PC-3 (cell line): ENCODE results near the gene CPLANE1. TPM values are rescaled to one million over a fixed set of nuclear protein-coding genes. Genes with fewer than 3 reads are reported as not detected.

Source experiments
- ATAC-seq: fragments of 200-7000 bp; cut with Tn5 transposase; 2 replicates; pipeline ENCODE4 v1.9.1; 2020; ENCODE audit warnings: mild to moderate bottlenecking, moderate library complexity
- BruUV-seq: library from RNA; stranded (reverse); fragments of 400-500 nt; replicated peaks from 2 replicates; lab custom pipeline; 2021; lab: Mats Ljungman, UMichigan
- CTCF ChIA-PET: fragments of 300-600 bp; sonication (Branson Sonifier 250); formaldehyde crosslinking; loops from one replicate; lab custom pipeline; 2022; ENCODE audit warnings: antibody characterized with exemption; lab: Charles Lee
- POLR2A ChIA-PET: fragments of 300-600 bp; sonication (Branson Sonifier 250); formaldehyde crosslinking; loops from one replicate; lab custom pipeline; 2022; ENCODE audit warnings: antibody characterized with exemption; ENCODE audit not compliant: unreplicated experiment; lab: Charles Lee
- DNase-seq: peaks from one replicate; pipeline ENCODE4 v3.0.0-alpha.2; 2015
- H2AFZ ChIP-seq: fragments of 300-600 bp; sonication (generic); 2 replicates; pipeline ENCODE4 v1.6.0; 2016; ENCODE audit warnings: antibody characterized with exemption, low read length
- H3F3A ChIP-seq: fragments of 300-600 bp; sonication (generic); one replicate; pipeline ENCODE4 v1.6.0; 2017; ENCODE audit warnings: antibody characterized with exemption, low read length, control low read depth, mild to moderate bottlenecking; ENCODE audit not compliant: unreplicated experiment
- H3K27ac ChIP-seq: fragments of 300-600 bp; sonication (generic); 2 replicates; pipeline ENCODE4 v1.5.1; 2016; ENCODE audit warnings: mild to moderate bottlenecking, low read length
- H3K27me3 ChIP-seq: fragments of 300-600 bp; sonication (generic); 2 replicates; pipeline ENCODE4 v1.6.1; 2016; ENCODE audit warnings: low read length, mixed read lengths
- H3K36me3 ChIP-seq: fragments of 300-600 bp; sonication (generic); 2 replicates; pipeline ENCODE4 v1.6.1; 2016; ENCODE audit warnings: low read depth, mixed run types, low read length, mixed read lengths
- H3K4me1 ChIP-seq: fragments of 300-600 bp; sonication (generic); 2 replicates; pipeline ENCODE4 v1.5.1; 2016; ENCODE audit warnings: low read length; ENCODE audit not compliant: insufficient read depth
- H3K4me2 ChIP-seq: fragments of 300-600 bp; sonication (generic); 2 replicates; pipeline ENCODE4 v1.6.0; 2016; ENCODE audit warnings: low read length
- H3K4me3 ChIP-seq: fragments of 300-600 bp; sonication (generic); 2 replicates; pipeline ENCODE4 v1.5.1; 2016; ENCODE audit warnings: mild to moderate bottlenecking, low read length, mixed read lengths
- H3K79me2 ChIP-seq: fragments of 300-600 bp; sonication (generic); 2 replicates; pipeline ENCODE4 v1.6.1; 2017; ENCODE audit warnings: low read length, mixed read lengths
- H3K9ac ChIP-seq: fragments of 300-600 bp; sonication (generic); 2 replicates; pipeline ENCODE4 v1.6.0; 2016; ENCODE audit warnings: mild to moderate bottlenecking, low read length
- H3K9me2 ChIP-seq: fragments of 300-600 bp; sonication (generic); replicated peaks from 2 replicates; pipeline ENCODE4 v1.6.1; 2016; ENCODE audit warnings: mixed run types, low read length, mixed read lengths
- H3K9me3 ChIP-seq: fragments of 300-600 bp; sonication (generic); 2 replicates; pipeline ENCODE4 v1.6.1; 2016; ENCODE audit warnings: low read length, mixed read lengths
- H4K20me1 ChIP-seq: fragments of 300-600 bp; sonication (generic); 2 replicates; pipeline ENCODE4 v1.6.1; 2016; ENCODE audit warnings: low read length, mixed read lengths
- EZH2 ChIP-seq: fragments of 300-600 bp; sonication (generic); IDR thresholded peaks from one replicate; pipeline ENCODE4 v1.6.1; 2017; ENCODE audit warnings: antibody characterized with exemption, mild to moderate bottlenecking, low read length; ENCODE audit not compliant: unreplicated experiment
- EZH2phosphoT487 ChIP-seq: fragments of 300-600 bp; sonication (generic); IDR thresholded peaks from 2 replicates; pipeline ENCODE4 v1.6.1; 2018; ENCODE audit warnings: mild to moderate bottlenecking, antibody characterized with exemption, low read length, borderline replicate concordance
- intact Hi-C: fragments of 100-400 bp; cut with micrococcal nuclease; formaldehyde crosslinking; loops from 2 replicates; pipeline ENCODE4 v1.9.0; 2023
- total RNA-seq: library from RNA; depleted of rRNA; stranded (reverse); fragments of >200 nt; gene quantifications from 2 replicates; pipeline ENCODE4 v1.2.3, GENCODE V29; 2014
- TF ChIP-seq, protein P1 (sequence below): fragments of 300-600 bp; sonication (generic); conservative IDR thresholded peaks from 2 replicates; pipeline ENCODE4 v1.5.1; 2017; ENCODE audit warnings: antibody characterized with exemption, low read depth, mild to moderate bottlenecking, low read length

The CPLANE1 gene
- total RNA-seq, 1 experiment from 2014 or later, result 10.1 TPM

DNA sequence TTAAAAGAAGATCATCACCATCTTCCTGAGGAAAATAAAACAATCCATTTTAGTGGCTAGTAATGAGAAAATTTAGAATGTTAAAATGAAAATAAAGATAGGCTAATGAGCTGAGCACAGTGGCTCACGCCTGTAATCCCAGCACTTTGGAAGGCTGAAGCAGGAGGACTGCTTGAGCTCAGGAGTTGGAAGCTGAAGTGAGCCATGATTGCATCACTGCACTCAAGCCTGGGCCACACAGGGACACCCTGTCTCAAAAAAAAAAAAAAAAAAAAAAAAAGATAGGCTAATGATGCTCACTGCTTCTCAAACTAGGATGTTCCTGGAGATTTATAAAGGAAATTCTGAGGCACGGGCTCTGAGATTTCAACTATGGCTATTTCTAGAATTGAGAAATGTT lies 50.3 kb downstream of the CPLANE1 start:
- no peaks in the 10 kb centered on the region for H4K20me1 ChIP-seq
- ChIA-PET CTCF (no interaction called here), POLR2A (interaction anchor here (0.6 kb wide), 1 partner anchor 11 kb away, joined by 4 read pairs; no protein-coding TSS in a partner anchor)
- H3K36me3 ChIP-seq, result peaks cover 5% of the 10 kb centered on the region; the same call in 1 of the 2 replicates
- H2AFZ ChIP-seq, result no peak overlapping the region
- H3K4me1 ChIP-seq, result no peaks in the 10 kb centered on the region
- H3K4me3 ChIP-seq, result no peak overlapping the region
- intact Hi-C loops, result no loop called here
- no peak overlapping the region for H3K4me2 ChIP-seq
- no peak for DNase-seq
- no peaks in the 10 kb centered on the region for H3K27me3 ChIP-seq
- no TSS peak for BruUV-seq
- no peak for TF ChIP-seq EZH2phosphoT487
- TF ChIP-seq, protein P1, sequence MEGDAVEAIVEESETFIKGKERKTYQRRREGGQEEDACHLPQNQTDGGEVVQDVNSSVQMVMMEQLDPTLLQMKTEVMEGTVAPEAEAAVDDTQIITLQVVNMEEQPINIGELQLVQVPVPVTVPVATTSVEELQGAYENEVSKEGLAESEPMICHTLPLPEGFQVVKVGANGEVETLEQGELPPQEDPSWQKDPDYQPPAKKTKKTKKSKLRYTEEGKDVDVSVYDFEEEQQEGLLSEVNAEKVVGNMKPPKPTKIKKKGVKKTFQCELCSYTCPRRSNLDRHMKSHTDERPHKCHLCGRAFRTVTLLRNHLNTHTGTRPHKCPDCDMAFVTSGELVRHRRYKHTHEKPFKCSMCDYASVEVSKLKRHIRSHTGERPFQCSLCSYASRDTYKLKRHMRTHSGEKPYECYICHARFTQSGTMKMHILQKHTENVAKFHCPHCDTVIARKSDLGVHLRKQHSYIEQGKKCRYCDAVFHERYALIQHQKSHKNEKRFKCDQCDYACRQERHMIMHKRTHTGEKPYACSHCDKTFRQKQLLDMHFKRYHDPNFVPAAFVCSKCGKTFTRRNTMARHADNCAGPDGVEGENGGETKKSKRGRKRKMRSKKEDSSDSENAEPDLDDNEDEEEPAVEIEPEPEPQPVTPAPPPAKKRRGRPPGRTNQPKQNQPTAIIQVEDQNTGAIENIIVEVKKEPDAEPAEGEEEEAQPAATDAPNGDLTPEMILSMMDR, result no peak
- no peaks in the 10 kb centered on the region for H3F3A ChIP-seq
- no peaks in the 10 kb centered on the region for H3K9me2 ChIP-seq
- H3K27ac ChIP-seq, result no peak overlapping the region
- no peaks in the 10 kb centered on the region for H3K79me2 ChIP-seq
- H3K9ac ChIP-seq, result no peak overlapping the region
- H3K9me3 ChIP-seq, result no peaks in the 10 kb centered on the region
- no peak for ATAC-seq

- peaks cover 5% of the 10 kb centered on the region; the same call in 1 of the 2 replicates for H3K36me3 ChIP-seq
- H3K4me2 ChIP-seq, result no peak overlapping the region
- BruUV-seq, result no TSS peak
- H3K9ac ChIP-seq, result no peak overlapping the region
- no peaks in the 10 kb centered on the region for H4K20me1 ChIP-seq
- H3K27ac ChIP-seq, result no peak overlapping the region
- H3F3A ChIP-seq, result no peaks in the 10 kb centered on the region
- no peak overlapping the region for H2AFZ ChIP-seq
- H3K27me3 ChIP-seq, result no peaks in the 10 kb centered on the region
- TF ChIP-seq, protein P1, result no peak
- TF ChIP-seq EZH2 (no peak), EZH2phosphoT487 (no peak)
- intact Hi-C loops, result no loop called here
- ChIA-PET CTCF (no interaction called here), POLR2A (no interaction called here)
- no peak overlapping the region for H3K4me3 ChIP-seq
- no peaks in the 10 kb centered on the region for H3K9me2 ChIP-seq
- H3K4me1 ChIP-seq, result no peaks in the 10 kb centered on the region
- no peaks in the 10 kb centered on the region for H3K79me2 ChIP-seq
- DNase-seq (no peak), ATAC-seq (no peak)
- H3K9me3 ChIP-seq, result no peaks in the 10 kb centered on the region
Observed at GRCh38 chr5:37198061-37198460, 51.1 kb downstream of the CPLANE1 start.

DNA sequence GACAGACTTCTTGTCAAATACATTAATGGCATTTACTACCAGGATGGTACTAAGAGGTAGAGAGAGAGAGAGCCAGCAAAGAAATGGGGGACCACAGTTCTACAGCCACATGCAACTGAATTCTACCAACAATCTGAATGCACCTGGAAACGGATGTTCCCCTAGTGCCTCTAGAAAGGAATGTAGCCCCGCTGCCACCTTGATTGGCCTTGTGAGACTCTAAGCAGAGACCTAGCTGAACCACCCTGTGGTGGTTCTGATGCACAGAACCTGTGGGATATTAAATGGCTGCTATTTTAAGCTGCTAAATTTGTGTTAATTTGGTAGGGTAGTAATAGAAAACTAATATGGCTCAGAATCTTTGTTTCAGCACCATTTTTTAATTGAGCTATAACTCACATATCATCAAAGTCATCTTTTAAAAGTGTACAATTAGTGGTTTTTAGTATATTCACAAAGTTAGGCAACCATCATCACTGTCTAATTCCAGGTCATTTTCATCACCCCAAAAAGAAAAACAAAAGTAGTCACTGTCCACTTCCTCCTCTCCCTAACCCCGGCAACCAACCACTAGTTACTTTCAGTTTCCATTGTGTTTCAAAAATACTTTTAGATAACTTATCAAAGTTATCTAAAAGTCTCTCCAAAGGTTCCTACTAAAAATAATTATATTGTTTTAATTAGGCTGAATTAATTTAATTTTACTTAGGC lies 51.7 kb downstream of the CPLANE1 start:
- Histone ChIP-seq H3K36me3 (peaks cover 5% of the 10 kb centered on the region; the same call in 1 of the 2 replicates), H2AFZ (no peak overlapping the region), H3K27ac (no peak overlapping the region), H3K79me2 (no peaks in the 10 kb centered on the region), H3K9ac (no peak overlapping the region), H3F3A (no peaks in the 10 kb centered on the region), H4K20me1 (no peaks in the 10 kb centered on the region), H3K4me3 (no peak overlapping the region), H3K27me3 (no peaks in the 10 kb centered on the region), H3K4me1 (no peaks in the 10 kb centered on the region), H3K4me2 (no peak overlapping the region), H3K9me2 (no peaks in the 10 kb centered on the region), H3K9me3 (no peaks in the 10 kb centered on the region)
- ATAC-seq (no peak), DNase-seq (no peak)
- POLR2A ChIA-PET, result no interaction called here
- CTCF ChIA-PET, result no interaction called here
- TF ChIP-seq, protein P1, result no peak
- TF ChIP-seq EZH2phosphoT487 (no peak), EZH2 (no peak)
- BruUV-seq, result no TSS peak
- intact Hi-C loops, result no loop called here
